GM12878 (cell line): ENCODE results near the gene FILIP1L. TPM values are rescaled to one million over a fixed set of nuclear protein-coding genes. Genes with fewer than 3 reads are reported as not detected.

Experiments used
- ATAC-seq: fragments of 200-7000 bp; cut with Tn5 transposase; 3 replicates; pipeline ENCODE4 v1.9.1; 2020; ENCODE audit warnings: mild to moderate bottlenecking, moderate library complexity
- BruUV-seq: library from RNA; stranded (reverse); fragments of 400-500 nt; replicated peaks from 2 replicates; lab custom pipeline; 2021; lab: Mats Ljungman, UMichigan
- CTCF ChIA-PET: fragments of 300-600 bp; sonication (Branson Sonifier 250); formaldehyde crosslinking; extraction: SDS; loops from one replicate; lab custom pipeline; 2021; ENCODE audit warnings: inconsistent platforms; lab: Yijun Ruan, JAX
- POLR2A ChIA-PET: fragments of 350-600 bp; formaldehyde crosslinking; extraction: SDS; loops from one replicate; lab custom pipeline; 2021; ENCODE audit warnings: inconsistent platforms; lab: Charles Lee
- RAD21 ChIA-PET: fragments of 300-600 bp; sonication (Branson Sonifier 250); formaldehyde crosslinking; loops from one replicate; lab custom pipeline; 2023; ENCODE audit warnings: antibody characterized with exemption; ENCODE audit not compliant: unreplicated experiment; lab: Charles Lee
- SMC1A ChIA-PET: fragments of 300-600 bp; sonication (Branson Sonifier 250); formaldehyde crosslinking; loops from one replicate; lab custom pipeline; 2023; ENCODE audit not compliant: unreplicated experiment, uncharacterized antibody; lab: Charles Lee
- DNase-seq: peaks from one replicate; pipeline ENCODE4 v3.0.0-alpha.2; 2011; ENCODE audit warnings: low read depth, low spot score
- FAIRE-seq: peaks from 3 replicates; lab custom pipeline; 2011; peaks lifted over from hg19 to GRCh38; lab: Jason Lieb, UNC
- H2AFZ ChIP-seq: 2 replicates; pipeline ENCODE4 v1.6.0; 2011; ENCODE audit warnings: low read depth, low read length, control low read depth; ENCODE audit not compliant: control insufficient read depth
- H3K27ac ChIP-seq: 2 replicates; pipeline ENCODE4 v1.5.1; 2011; ENCODE audit warnings: control low read depth; ENCODE audit not compliant: control insufficient read depth, insufficient read depth
- H3K27me3 ChIP-seq, 2 experiments: replicated peaks in 1 of 2; 2 replicates each; pipeline versions ENCODE4 v1.6.0 to v1.6.1; 2011; ENCODE audit warnings: low read length in 1 of 2; ENCODE audit not compliant: control insufficient read depth in 2 of 2, insufficient read depth in 2 of 2
- H3K36me3 ChIP-seq, 2 experiments: 2 replicates each; pipeline ENCODE4 v1.5.1; 2011; ENCODE audit warnings: low read length in 1 of 2; ENCODE audit not compliant: control insufficient read depth in 2 of 2, insufficient read depth in 2 of 2
- H3K4me1 ChIP-seq: 2 replicates; pipeline ENCODE4 v1.6.1; 2011; ENCODE audit warnings: mild to moderate bottlenecking, low read length, moderate library complexity, mixed read lengths; ENCODE audit not compliant: control insufficient read depth, insufficient read depth
- H3K4me2 ChIP-seq: 2 replicates; pipeline ENCODE4 v1.6.0; 2011; ENCODE audit warnings: control low read depth; ENCODE audit not compliant: control insufficient read depth, insufficient read depth
- H3K4me3 ChIP-seq: fragments of 200-600 bp; sonication (generic); 2 replicates; pipeline ENCODE4 v1.5.1; 2016
- H3K79me2 ChIP-seq: 2 replicates; pipeline ENCODE4 v1.6.0; 2011; ENCODE audit warnings: low read length; ENCODE audit not compliant: control insufficient read depth, insufficient read depth
- H3K9ac ChIP-seq: 2 replicates; pipeline ENCODE4 v1.8.0; 2011; ENCODE audit warnings: low read length, control low read depth, mixed read lengths; ENCODE audit not compliant: control insufficient read depth, insufficient read depth
- H3K9me3 ChIP-seq: replicated peaks from 3 replicates; pipeline ENCODE4 v1.5.1; 2011; ENCODE audit warnings: mild to moderate bottlenecking, low read length; ENCODE audit not compliant: control insufficient read depth, insufficient read depth
- H4K20me1 ChIP-seq: 2 replicates; pipeline ENCODE4 v1.6.0; 2011; ENCODE audit not compliant: control insufficient read depth, insufficient read depth
- IKZF2 ChIP-seq, 2 experiments: fragments of 450-650 bp; IDR thresholded peaks; 2 replicates each; pipeline ENCODE4 v1.6.1; 2017; ENCODE audit warnings: mild to moderate bottlenecking in 2 of 2, moderate library complexity in 2 of 2
- JUND ChIP-seq: IDR thresholded peaks from 2 replicates; pipeline ENCODE4 v1.6.1; 2012; ENCODE audit warnings: low read depth, mild to moderate bottlenecking, low read length, improper control_type of control experiment, moderate library complexity
- NKRF ChIP-seq: fragments of 450-650 bp; conservative IDR thresholded peaks from 2 replicates; pipeline ENCODE4 v1.6.1; 2017; ENCODE audit warnings: mild to moderate bottlenecking, moderate library complexity
- PRDM15 ChIP-seq: fragments of 450-650 bp; formaldehyde crosslinking; IDR thresholded peaks from 2 replicates; pipeline ENCODE4 v1.4.0; 2020; ENCODE audit warnings: mild to moderate bottlenecking, moderate library complexity
- SKIL ChIP-seq: fragments of 450-650 bp; IDR thresholded peaks from 2 replicates; pipeline ENCODE4 v1.6.1; 2017; ENCODE audit warnings: mild to moderate bottlenecking, low read depth, inconsistent platforms; ENCODE audit not compliant: poor library complexity, severe bottlenecking
- SP1 ChIP-seq: IDR thresholded peaks from one replicate; pipeline ENCODE4 v1.6.1; 2011; ENCODE audit warnings: low read depth, low read length
- SREBF1 ChIP-seq: IDR thresholded peaks from 2 replicates; pipeline ENCODE4 v1.6.1; 2012; ENCODE audit warnings: mild to moderate bottlenecking, low read length
- TBL1XR1 ChIP-seq: IDR thresholded peaks from 2 replicates; pipeline ENCODE4 v1.6.1; 2012; ENCODE audit warnings: low read depth, low read length, improper control_type of control experiment
- ZSCAN29 ChIP-seq: fragments of 450-650 bp; IDR thresholded peaks from 2 replicates; pipeline ENCODE4 v1.6.1; 2017; ENCODE audit warnings: mild to moderate bottlenecking, moderate library complexity
- WGBS: methylation state at CpG from one replicate; pipeline ENCODE4 v1.1.6; 2016; ENCODE audit warnings: low lambda C conversion rate; ENCODE audit not compliant: insufficient replicate concordance, insufficient coverage; ENCODE audit errors: missing lambda C conversion rate; 5-methylcytosine and 5-hydroxymethylcytosine counted together
- in situ Hi-C: fragments of 300-500 bp; cut with MboI; formaldehyde crosslinking; loops from 9 replicates; pipeline ENCODE4 v1.14.3; 2018; ENCODE audit warnings: mixed read lengths
- intact Hi-C: fragments of 100-400 bp; cut with micrococcal nuclease; formaldehyde crosslinking; loops from one replicate; pipeline ENCODE4 v1.14.2; 2022; ENCODE audit not compliant: unreplicated experiment
- polyA plus RNA-seq, 11 experiments: library from polyadenylated mRNA; depleted of rRNA in 4 of 11; unstranded in 6 of 11; stranded (reverse) in 5 of 11; fragments of >200 nt; fragmentation: Nextera tagmentation in 4 of 11; fragmentation: Illumina TruSeq in 1 of 11; extraction: Ambion mirVana in 4 of 11; extraction: Trizol in 1 of 11; gene quantifications; 1 replicate in 1 of 11; 2 replicates in 10 of 11; pipeline versions ENCODE4 v1.2.1 to v1.2.3, GENCODE V29; 2011 to 2016; ENCODE audit warnings: inconsistent platforms in 2 of 11, missing spikeins in 2 of 11, low read depth in 1 of 11
- total RNA-seq, 4 experiments: library from RNA; depleted of rRNA in 3 of 4; stranded (reverse); fragments of >200 nt in 3 of 4; fragmentation: Illumina TruSeq in 1 of 4; extraction: Trizol in 1 of 4; gene quantifications; 2 replicates each; pipeline versions ENCODE4 v1.2.1 to v1.2.3, GENCODE V29; 2013 to 2021

Gene FILIP1L
- total and polyA plus RNA-seq, 10 of the 15 experiments (the other 5 are each of a cell fraction or from before 2014, with no cell fraction given) = 0.24 to 6.1 (median 3.5) TPM

- no peaks in the 10 kb centered on the region for H3K9me3 ChIP-seq
- TF ChIP-seq NKRF = no peak
- TF ChIP-seq, all 136 proteins: peak for 0
- BruUV-seq = no TSS peak
- ATAC-seq (no peak), FAIRE-seq (no peak), DNase-seq (no peak)
- Histone ChIP-seq H3K79me2 (no peaks in the 10 kb centered on the region), H3K27ac (no peak overlapping the region), H3K4me3 (no peak overlapping the region), H2AFZ (no peak overlapping the region), H3K4me1 (no peaks in the 10 kb centered on the region), H3K27me3 (no peaks in the 10 kb centered on the region), H3K9ac (no peak overlapping the region), H3K36me3 (no peaks in the 10 kb centered on the region), H4K20me1 (no peaks in the 10 kb centered on the region), H3K4me2 (no peak overlapping the region)
- ChIA-PET RAD21 (no interaction called here), POLR2A (no interaction called here), CTCF (no interaction called here), SMC1A (interaction anchor here (0.6 to 0.9 kb wide), 4 partner anchors 38 to 1475 kb away, joined by 3 read pairs; no protein-coding TSS in a partner anchor)
- intact Hi-C loops = no loop called here
- in situ Hi-C loops = no loop called here
Observed at GRCh38 chr3:99984139-99984538, 130.2 kb downstream of the FILIP1L start.

- H3K27ac ChIP-seq = no peak overlapping the region
- intact Hi-C loops = no loop called here
- H4K20me1 ChIP-seq = no peaks in the 10 kb centered on the region
- no peak overlapping the region for H2AFZ ChIP-seq
- in situ Hi-C loops = no loop called here
- RAD21 ChIA-PET = no interaction called here
- H3K27me3 ChIP-seq = no peaks in the 10 kb centered on the region
- CTCF ChIA-PET = no interaction called here
- no TSS peak for BruUV-seq
- no peaks in the 10 kb centered on the region for H3K9me3 ChIP-seq
- FAIRE-seq (no peak), ATAC-seq (no peak), DNase-seq (no peak)
- no peaks in the 10 kb centered on the region for H3K4me1 ChIP-seq
- H3K4me3 ChIP-seq = no peak overlapping the region
- no peak overlapping the region for H3K4me2 ChIP-seq
- POLR2A ChIA-PET = no interaction called here
- SMC1A ChIA-PET = interaction anchor here (0.6 to 1.2 kb wide), 3 partner anchors 15 to 462 kb away, joined by 3 read pairs; no protein-coding TSS in a partner anchor
- 92% methylated on average over 2 of the region's 2 CpGs for WGBS
- H3K36me3 ChIP-seq = no peaks in the 10 kb centered on the region
- H3K79me2 ChIP-seq = no peaks in the 10 kb centered on the region
- H3K9ac ChIP-seq = no peak overlapping the region
- no peak for TF ChIP-seq SREBF1
- no peak for TF ChIP-seq PRDM15
- TF ChIP-seq SKIL = no peak
- no peak for TF ChIP-seq JUND
- no peak for TF ChIP-seq IKZF2 (IDR thresholded peaks at IDR 0.05)
- no peak for TF ChIP-seq TBL1XR1
- TF ChIP-seq ZSCAN29 = no peak
- no peak for TF ChIP-seq SP1
Observed at GRCh38 chr3:99982650-99983049, 131.7 kb downstream of the FILIP1L start.
